Prostate gland (tissue), 2 donors: ENCODE data around the gene CNDP2. TPM values are rescaled to one million over a fixed set of nuclear protein-coding genes. Genes with fewer than 3 reads are reported as not detected.

ENCODE experiments used
- DNase-seq: peaks from one replicate; pipeline ENCODE4 v3.0.0-alpha.2; 2019; ENCODE audit warnings: low spot score
- H3K27ac ChIP-seq, 2 donors: fragments of 200-600 bp; sonication (generic); 2 replicates each; pipeline ENCODE4 v1.5.1; 2017 to 2019
- H3K27me3 ChIP-seq: fragments of 200-600 bp; sonication (generic); replicated peaks from 2 replicates; pipeline ENCODE4 v1.5.1; 2019; ENCODE audit not compliant: insufficient read depth
- H3K36me3 ChIP-seq, 2 donors: fragments of 200-600 bp; sonication (generic); 1 replicate in 1 of 2; 2 replicates in 1 of 2; pipeline versions ENCODE4 v1.5.1 to v1.8.1; 2017 to 2019
- H3K4me1 ChIP-seq: fragments of 200-600 bp; sonication (generic); replicated peaks from 2 replicates; pipeline ENCODE4 v1.5.1; 2019
- H3K4me3 ChIP-seq, 2 donors: fragments of 200-600 bp; sonication (generic); 2 replicates each; pipeline ENCODE4 v1.5.1; 2017 to 2019
- H3K9me3 ChIP-seq: fragments of 200-600 bp; sonication (generic); 2 replicates; pipeline ENCODE4 v1.5.1; 2017
- CTCF ChIP-seq, 4 experiments: fragments of 200-600 bp in 2 of 4; fragments of 450-650 bp in 2 of 4; sonication (generic) in 2 of 4; IDR thresholded peaks; 1 replicate in 3 of 4; 2 replicates in 1 of 4; pipeline ENCODE4 v1.5.1; 2016 to 2019; ENCODE audit warnings: antibody characterized with exemption in 4 of 4, mild to moderate bottlenecking in 2 of 4, moderate library complexity in 2 of 4
- POLR2A ChIP-seq: fragments of 450-650 bp; IDR thresholded peaks from one replicate; pipeline ENCODE4 v1.6.1; 2016; ENCODE audit warnings: antibody characterized with exemption, mild to moderate bottlenecking
- POLR2AphosphoS5 ChIP-seq: sonication (generic); formaldehyde crosslinking; IDR thresholded peaks from one replicate; pipeline ENCODE4 v1.6.1; 2017; ENCODE audit warnings: antibody characterized with exemption
- WGBS: methylation state at CpG from one replicate; pipeline ENCODE4 v1.1.5; 2018; 5-methylcytosine and 5-hydroxymethylcytosine counted together
- intact Hi-C: fragments of 100-400 bp; cut with DNase I; formaldehyde crosslinking; loops from one replicate; pipeline ENCODE4 v1.14.2; 2022
- total RNA-seq, 2 donors: library from RNA; depleted of rRNA; stranded (reverse); fragments of >200 nt; gene quantifications; one replicate each; pipeline ENCODE4 v1.1.0, GENCODE V29; 2016

Gene CNDP2
- total RNA-seq, 2 donors from 2014 or later = 144 to 294 TPM

GRCh38 chr18:74493689-74494088, 2.5 kb upstream of the CNDP2 start:
- H3K4me3 ChIP-seq = no peak overlapping the region
- no peaks in the 10 kb centered on the region for H3K4me1 ChIP-seq
- TF ChIP-seq CTCF (IDR thresholded peaks at IDR 0.05) = peak; percentile 19 to 77 (median 52)
- TF ChIP-seq POLR2AphosphoS5 = no peak
- intact Hi-C loops = loop anchor here (5.0 to 10.0 kb wide), 3 partner anchors 61 to 711 kb away; partner anchors contain the start of genes CYB5A and PTGR3
- WGBS = 82% methylated on average over 1 of the region's 1 CpG
- H3K27ac ChIP-seq = no peak overlapping the region
- DNase-seq = peak; percentile 47
- H3K9me3 ChIP-seq = no peaks in the 10 kb centered on the region
- no peaks in the 10 kb centered on the region for H3K27me3 ChIP-seq
- no peaks in the 10 kb centered on the region for H3K36me3 ChIP-seq

GRCh38 chr18:74494514-74494913, 1.6 kb upstream of the CNDP2 start:
- Histone ChIP-seq H3K4me3 (no peak overlapping the region), H3K27ac (no peak overlapping the region), H3K9me3 (no peaks in the 10 kb centered on the region), H3K4me1 (no peaks in the 10 kb centered on the region), H3K36me3 (no peaks in the 10 kb centered on the region), H3K27me3 (no peaks in the 10 kb centered on the region)
- intact Hi-C loops = loop anchor here (5.0 to 10.0 kb wide), 3 partner anchors 60 to 710 kb away; partner anchors contain the start of genes CYB5A and PTGR3
- WGBS = 55% methylated on average over 1 of the region's 1 CpG
- DNase-seq = no peak
- TF ChIP-seq POLR2AphosphoS5 = no peak
- TF ChIP-seq POLR2A = no peak
- no peak for TF ChIP-seq CTCF (IDR thresholded peaks at IDR 0.05)

GRCh38 chr18:74496508-74497323, 553 bp downstream of the CNDP2 start:
- peak overlapping the region; percentile 93 to 96 for H3K27ac ChIP-seq
- WGBS = 5% methylated on average over 46 of the region's 48 CpGs
- peak; percentile 42 for DNase-seq
- H3K27me3 ChIP-seq = no peaks in the 10 kb centered on the region
- no peaks in the 10 kb centered on the region for H3K9me3 ChIP-seq
- H3K4me1 ChIP-seq = no peaks in the 10 kb centered on the region
- H3K4me3 ChIP-seq = peak overlapping the region; percentile 86 to 94
- peak in 1 of 4 experiments; percentile 42 for TF ChIP-seq CTCF (IDR thresholded peaks at IDR 0.05)
- TF ChIP-seq POLR2AphosphoS5 = no peak
- TF ChIP-seq POLR2A = no peak
- intact Hi-C loops = loop anchor here (5.0 to 10.0 kb wide), 4 partner anchors 58 to 708 kb away; partner anchors contain the start of genes FBXO15, PTGR3, TIMM21 and ZNF407
- no peaks in the 10 kb centered on the region for H3K36me3 ChIP-seq

GRCh38 chr18:74497324-74497676, 1.1 kb downstream of the CNDP2 start:
- TF ChIP-seq CTCF (IDR thresholded peaks at IDR 0.05) (no peak), POLR2A (no peak), POLR2AphosphoS5 (no peak)
- intact Hi-C loops = loop anchor here (5.0 to 10.0 kb wide), 4 partner anchors 58 to 708 kb away; partner anchors contain the start of genes FBXO15, PTGR3, TIMM21 and ZNF407
- Histone ChIP-seq H3K4me1 (no peaks in the 10 kb centered on the region), H3K9me3 (no peaks in the 10 kb centered on the region), H3K4me3 (peak overlapping the region in 1 of 2 donors; percentile 86), H3K36me3 (no peaks in the 10 kb centered on the region), H3K27ac (peak overlapping the region; percentile 93 to 96), H3K27me3 (no peaks in the 10 kb centered on the region)
- WGBS = 96% methylated on average over 8 of the region's 8 CpGs
- DNase-seq = no peak
